ENCODE measurements around the gene NID2. TPM values are rescaled to one million over a fixed set of nuclear protein-coding genes. Genes with fewer than 3 reads are reported as not detected.

NID2 gene
- total and polyA plus RNA-seq, 2 donors (not counting 1 experiment from before 2014, with no cell fraction given): not detected

DNA sequence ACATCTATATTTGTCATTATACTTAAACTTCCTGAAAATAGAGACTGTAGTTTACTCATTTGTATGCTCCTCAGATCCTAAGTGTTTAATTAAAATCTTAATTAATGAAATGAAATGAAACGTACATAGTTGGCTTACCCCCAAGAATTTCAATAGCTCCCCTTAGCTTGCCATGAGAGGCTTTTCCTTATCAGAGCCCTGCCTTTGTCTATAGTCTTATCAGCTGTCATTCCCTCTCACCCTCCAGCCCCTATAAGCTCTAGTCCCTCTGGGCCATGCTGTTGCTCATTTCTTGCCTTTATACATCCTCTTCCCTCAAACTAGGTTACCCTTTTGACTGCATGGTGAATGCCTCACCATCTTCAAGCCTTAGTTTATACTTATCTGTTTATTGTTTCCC, 80.6 kb downstream of the NID2 start:
- H3K27ac Mint-ChIP-seq: peak overlapping the region; percentile 8

DNA sequence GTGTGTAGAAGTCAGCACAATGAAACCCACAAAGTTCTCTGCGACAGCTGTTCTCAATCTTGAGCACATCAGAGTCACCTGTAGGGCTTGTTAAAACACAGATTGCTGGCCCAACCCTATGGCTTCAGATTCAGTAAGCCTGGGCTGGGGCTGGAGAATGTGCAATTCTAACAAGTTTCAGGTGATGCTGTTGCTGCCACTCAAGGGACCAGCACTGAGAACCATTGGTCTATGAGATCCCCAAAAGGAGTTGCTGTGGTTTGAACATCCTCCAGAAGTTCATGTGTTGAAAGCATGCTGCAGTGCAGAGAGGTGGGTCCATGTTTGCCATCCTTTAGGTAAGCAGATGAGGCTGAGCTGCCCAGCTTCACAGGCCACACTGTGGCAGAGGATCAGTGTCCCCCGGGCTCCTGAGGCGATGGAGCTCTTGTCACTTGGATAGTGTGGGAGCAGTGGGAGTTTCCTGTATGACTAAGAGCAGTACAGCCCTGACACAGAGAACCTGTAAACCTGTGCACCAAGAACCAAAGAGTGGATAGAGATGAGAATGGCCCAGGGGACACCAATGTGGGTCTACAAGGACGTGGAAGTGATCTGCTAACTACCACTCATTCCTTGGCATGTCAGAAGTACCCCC, 87.5 kb downstream of the NID2 start:
- ChIA-PET CTCF (interaction anchor here (1.1 to 6.4 kb wide), 8 partner anchors 10 to 700 kb away, joined by 3 to 79 read pairs (median 10); partner anchors contain the start of gene GNG2), POLR2A (no interaction called here)
- H3K4me3 ChIP-seq (ENCODE audit: control extremely low read depth in 1 of 5, extremely low read depth in 1 of 5, insufficient read depth in 1 of 5, low read depth in 2 of 5, low read length in 4 of 5): no peak overlapping the region
- no peak for ATAC-seq (ENCODE audit: low read depth)
- no peak for DNase-seq
- H3K9me3 ChIP-seq (ENCODE audit: control extremely low read depth in 1 of 3, control insufficient read depth in 2 of 3, insufficient read depth in 1 of 3, low read length in 2 of 3): no peaks in the 10 kb centered on the region
- no peaks in the 10 kb centered on the region for H3K36me3 ChIP-seq (replicated peaks in 1 of 2; ENCODE audit: control extremely low read depth in 1 of 2, control insufficient read depth in 1 of 2, extremely low read depth in 1 of 2, insufficient read depth in 2 of 2, low read length in 1 of 2)
- no peaks in the 10 kb centered on the region for H3K27me3 ChIP-seq (replicated peaks in 1 of 4; ENCODE audit: control extremely low read depth in 1 of 4, control insufficient read depth in 3 of 4, insufficient read depth in 4 of 4, low read length in 3 of 4)
- H3K27me3 Mint-ChIP-seq: no peaks in the 10 kb centered on the region
- peaks cover 5 to 6% of the 10 kb centered on the region in 2 donors for H3K4me1 ChIP-seq (ENCODE audit: control insufficient read depth in 2 of 2, insufficient read depth in 2 of 2, low read length in 2 of 2)
- intact Hi-C loops (cut with micrococcal nuclease): loop anchor here (10.0 kb wide), 1 partner anchor 803 kb away; no protein-coding TSS in a partner anchor
- no peaks in the 10 kb centered on the region for H3K79me2 ChIP-seq (ENCODE audit: control insufficient read depth, insufficient read depth, low read length)
- TF ChIP-seq, protein P1, sequence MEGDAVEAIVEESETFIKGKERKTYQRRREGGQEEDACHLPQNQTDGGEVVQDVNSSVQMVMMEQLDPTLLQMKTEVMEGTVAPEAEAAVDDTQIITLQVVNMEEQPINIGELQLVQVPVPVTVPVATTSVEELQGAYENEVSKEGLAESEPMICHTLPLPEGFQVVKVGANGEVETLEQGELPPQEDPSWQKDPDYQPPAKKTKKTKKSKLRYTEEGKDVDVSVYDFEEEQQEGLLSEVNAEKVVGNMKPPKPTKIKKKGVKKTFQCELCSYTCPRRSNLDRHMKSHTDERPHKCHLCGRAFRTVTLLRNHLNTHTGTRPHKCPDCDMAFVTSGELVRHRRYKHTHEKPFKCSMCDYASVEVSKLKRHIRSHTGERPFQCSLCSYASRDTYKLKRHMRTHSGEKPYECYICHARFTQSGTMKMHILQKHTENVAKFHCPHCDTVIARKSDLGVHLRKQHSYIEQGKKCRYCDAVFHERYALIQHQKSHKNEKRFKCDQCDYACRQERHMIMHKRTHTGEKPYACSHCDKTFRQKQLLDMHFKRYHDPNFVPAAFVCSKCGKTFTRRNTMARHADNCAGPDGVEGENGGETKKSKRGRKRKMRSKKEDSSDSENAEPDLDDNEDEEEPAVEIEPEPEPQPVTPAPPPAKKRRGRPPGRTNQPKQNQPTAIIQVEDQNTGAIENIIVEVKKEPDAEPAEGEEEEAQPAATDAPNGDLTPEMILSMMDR (IDR thresholded peaks at IDR 0.05): no peak
- no peak for TF ChIP-seq EZH2 (IDR thresholded peaks at IDR 0.05; ENCODE audit: borderline replicate concordance, insufficient read depth, low read depth, low read length, poor library complexity, severe bottlenecking)
- H3K27ac Mint-ChIP-seq: no peak overlapping the region
- H3K9me3 Mint-ChIP-seq (ENCODE audit: insufficient read depth): peaks cover 3% of the 10 kb centered on the region
- no peak overlapping the region for H3K9ac ChIP-seq (ENCODE audit: low read length)
- no peaks in the 10 kb centered on the region for H4K20me1 ChIP-seq (ENCODE audit: control insufficient read depth, insufficient read depth, low read length, poor library complexity, severe bottlenecking)
- 70% methylated on average over 2 of the region's 4 CpGs for WGBS (ENCODE audit: insufficient coverage)
- peaks cover 5% of the 10 kb centered on the region for H3K4me1 Mint-ChIP-seq
- no peak overlapping the region for H3K4me3 Mint-ChIP-seq
- no peak overlapping the region for H3K27ac ChIP-seq (ENCODE audit: low read length in 2 of 2)
- no peak overlapping the region for H2AFZ ChIP-seq (ENCODE audit: insufficient read depth, low read depth, low read length, poor library complexity, severe bottlenecking)
- no peak overlapping the region for H3K4me2 ChIP-seq (replicated peaks; ENCODE audit: low read depth, low read length, poor library complexity, severe bottlenecking)

More for the DNA sequence above, 80.6 kb downstream of the NID2 start:
- H3K27ac ChIP-seq (ENCODE audit: low read length in 2 of 2): peak overlapping the region in 1 of 2 donors; percentile 95
- H4K20me1 ChIP-seq (ENCODE audit: control insufficient read depth, insufficient read depth, low read length, poor library complexity, severe bottlenecking): peaks cover 4% of the 10 kb centered on the region
- peaks cover 43% of the 10 kb centered on the region for H3K79me2 ChIP-seq (ENCODE audit: control insufficient read depth, insufficient read depth, low read length)
- ATAC-seq (ENCODE audit: low read depth): no peak
- ChIA-PET POLR2A (no interaction called here), CTCF (interaction anchor here (1.6 kb wide), 1 partner anchor 10 kb away, joined by 11 read pairs; no protein-coding TSS in a partner anchor)
- H3K27me3 ChIP-seq (replicated peaks in 1 of 4; ENCODE audit: control extremely low read depth in 1 of 4, control insufficient read depth in 3 of 4, insufficient read depth in 4 of 4, low read length in 3 of 4): no peaks in the 10 kb centered on the region
- H3K4me3 ChIP-seq (ENCODE audit: control extremely low read depth in 1 of 5, extremely low read depth in 1 of 5, insufficient read depth in 1 of 5, low read depth in 2 of 5, low read length in 4 of 5): no peak overlapping the region
- Mint-ChIP-seq H3K4me3 (peak overlapping the region; percentile 98), H3K4me1 (peaks cover 23% of the 10 kb centered on the region), H3K9me3 (ENCODE audit: insufficient read depth) (peaks cover 3% of the 10 kb centered on the region), H3K27me3 (no peaks in the 10 kb centered on the region)
- WGBS (ENCODE audit: insufficient coverage): no CpG with 5 or more reads among the region's 1 CpG
- peak overlapping the region; percentile 75 for H3K4me2 ChIP-seq (replicated peaks; ENCODE audit: low read depth, low read length, poor library complexity, severe bottlenecking)
- H3K9ac ChIP-seq (ENCODE audit: low read length): peak overlapping the region; percentile 95
- intact Hi-C loops (cut with micrococcal nuclease): loop anchor here (2.0 to 10.0 kb wide), 4 partner anchors 121 to 1676 kb away; partner anchors contain the start of genes DMAC2L, FRMD6 and L2HGDH
- no peaks in the 10 kb centered on the region for H3K9me3 ChIP-seq (ENCODE audit: control extremely low read depth in 1 of 3, control insufficient read depth in 2 of 3, insufficient read depth in 1 of 3, low read length in 2 of 3)
- H2AFZ ChIP-seq (ENCODE audit: insufficient read depth, low read depth, low read length, poor library complexity, severe bottlenecking): peak overlapping the region; percentile 87
- peaks cover 15 to 20% of the 10 kb centered on the region in 2 donors for H3K4me1 ChIP-seq (ENCODE audit: control insufficient read depth in 2 of 2, insufficient read depth in 2 of 2, low read length in 2 of 2)
- TF ChIP-seq, protein P1 (IDR thresholded peaks at IDR 0.05): no peak
- no peak for TF ChIP-seq EZH2 (IDR thresholded peaks at IDR 0.05; ENCODE audit: borderline replicate concordance, insufficient read depth, low read depth, low read length, poor library complexity, severe bottlenecking)
- no peak for DNase-seq
- peaks cover 0 to 11% of the 10 kb centered on the region in 2 experiments for H3K36me3 ChIP-seq (replicated peaks in 1 of 2; ENCODE audit: control extremely low read depth in 1 of 2, control insufficient read depth in 1 of 2, extremely low read depth in 1 of 2, insufficient read depth in 2 of 2, low read length in 1 of 2)

Data from B cell (primary cell).